ENCODE data around the gene APBB2.

DNA sequence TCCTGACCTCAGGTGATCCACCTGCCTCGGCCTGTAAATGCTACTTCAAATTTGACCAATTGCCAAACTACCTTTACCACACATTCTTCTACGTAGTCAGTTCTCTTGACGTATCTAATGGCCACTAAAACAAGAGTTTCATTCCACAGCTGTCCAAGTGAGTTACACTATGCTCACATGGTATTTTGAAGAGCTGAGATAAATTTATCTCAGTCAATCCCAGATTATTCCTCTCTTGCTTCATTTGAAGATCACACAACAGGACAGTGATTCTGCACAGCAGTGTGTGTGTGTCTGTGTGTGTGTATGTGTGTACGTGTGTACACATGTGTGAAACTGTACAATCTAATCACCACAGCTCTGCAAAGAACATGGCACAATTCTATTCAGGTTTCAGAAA, 133.4 kb downstream of the APBB2 start:
- TF ChIP-seq, protein P1, sequence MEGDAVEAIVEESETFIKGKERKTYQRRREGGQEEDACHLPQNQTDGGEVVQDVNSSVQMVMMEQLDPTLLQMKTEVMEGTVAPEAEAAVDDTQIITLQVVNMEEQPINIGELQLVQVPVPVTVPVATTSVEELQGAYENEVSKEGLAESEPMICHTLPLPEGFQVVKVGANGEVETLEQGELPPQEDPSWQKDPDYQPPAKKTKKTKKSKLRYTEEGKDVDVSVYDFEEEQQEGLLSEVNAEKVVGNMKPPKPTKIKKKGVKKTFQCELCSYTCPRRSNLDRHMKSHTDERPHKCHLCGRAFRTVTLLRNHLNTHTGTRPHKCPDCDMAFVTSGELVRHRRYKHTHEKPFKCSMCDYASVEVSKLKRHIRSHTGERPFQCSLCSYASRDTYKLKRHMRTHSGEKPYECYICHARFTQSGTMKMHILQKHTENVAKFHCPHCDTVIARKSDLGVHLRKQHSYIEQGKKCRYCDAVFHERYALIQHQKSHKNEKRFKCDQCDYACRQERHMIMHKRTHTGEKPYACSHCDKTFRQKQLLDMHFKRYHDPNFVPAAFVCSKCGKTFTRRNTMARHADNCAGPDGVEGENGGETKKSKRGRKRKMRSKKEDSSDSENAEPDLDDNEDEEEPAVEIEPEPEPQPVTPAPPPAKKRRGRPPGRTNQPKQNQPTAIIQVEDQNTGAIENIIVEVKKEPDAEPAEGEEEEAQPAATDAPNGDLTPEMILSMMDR (conservative IDR thresholded peaks at IDR 0.05 in 1 of 2, IDR thresholded peaks at IDR 0.05 in 1 of 2; ENCODE audit: extremely low read depth in 1 of 2, insufficient read depth in 1 of 2, low read depth in 1 of 2, low read length in 2 of 2), result no peak
- no peak for TF ChIP-seq EZH2 (IDR thresholded peaks at IDR 0.05; ENCODE audit: borderline replicate concordance, low read length)
